Measurements from ENCODE around the gene SOD2. TPM values are rescaled to one million over a fixed set of nuclear protein-coding genes. Genes with fewer than 3 reads are reported as not detected.

The SOD2 gene
- total RNA-seq, 1 donor from 2014 or later = 73.1 TPM

DNA sequence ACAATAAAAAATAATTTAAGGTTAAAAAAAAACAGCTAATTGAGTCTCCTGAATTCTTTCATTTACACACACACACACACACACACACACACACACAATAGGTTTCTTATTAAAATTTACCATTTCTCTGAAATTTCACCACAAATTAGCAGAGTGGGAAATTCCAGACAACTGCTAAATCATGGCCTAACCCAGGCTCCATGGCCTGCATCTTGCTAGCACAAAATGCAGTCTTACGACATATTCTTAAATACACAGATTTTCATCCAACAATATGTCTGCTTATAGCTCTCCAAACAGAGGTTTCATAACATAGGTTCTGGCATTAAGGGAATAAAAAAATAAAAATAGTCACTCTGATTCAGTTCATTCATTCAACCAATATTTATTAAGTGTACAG, 46.9 kb downstream of the SOD2 start:
- no peak for DNase-seq (ENCODE audit: extremely low spot score, unreplicated experiment)
- no peaks in the 10 kb centered on the region for H3K27me3 Mint-ChIP-seq (ENCODE audit: unreplicated experiment)
- no peaks in the 10 kb centered on the region for H3K9me3 Mint-ChIP-seq (ENCODE audit: unreplicated experiment)

DNA sequence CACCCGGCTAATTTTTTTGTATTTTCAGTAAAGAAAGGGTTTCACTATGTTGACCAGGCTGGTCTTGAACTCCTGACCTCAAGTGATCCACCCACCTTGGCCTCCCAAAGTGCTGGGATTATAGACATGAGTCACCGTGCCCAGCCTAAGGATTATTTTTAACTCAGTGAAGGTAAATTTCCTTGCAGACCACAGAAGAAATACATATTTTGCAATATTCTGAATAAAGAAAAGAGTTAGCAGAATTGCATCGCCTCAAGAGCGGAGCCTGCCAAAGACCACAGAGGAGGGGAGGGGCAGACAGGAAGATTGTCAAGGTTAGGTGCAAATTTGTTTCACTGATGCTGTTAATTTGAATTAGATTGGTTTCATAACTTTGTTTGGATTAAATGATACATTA, 47.4 kb downstream of the SOD2 start:
- Mint-ChIP-seq H3K27me3 (ENCODE audit: unreplicated experiment) (no peaks in the 10 kb centered on the region), H3K4me1 (ENCODE audit: unreplicated experiment) (no peaks in the 10 kb centered on the region), H3K9me3 (ENCODE audit: unreplicated experiment) (no peaks in the 10 kb centered on the region), H3K4me3 (ENCODE audit: unreplicated experiment) (no peak overlapping the region), H3K36me3 (ENCODE audit: unreplicated experiment) (no peaks in the 10 kb centered on the region), H3K27ac (ENCODE audit: unreplicated experiment) (no peak overlapping the region)
- TF ChIP-seq, protein P1, sequence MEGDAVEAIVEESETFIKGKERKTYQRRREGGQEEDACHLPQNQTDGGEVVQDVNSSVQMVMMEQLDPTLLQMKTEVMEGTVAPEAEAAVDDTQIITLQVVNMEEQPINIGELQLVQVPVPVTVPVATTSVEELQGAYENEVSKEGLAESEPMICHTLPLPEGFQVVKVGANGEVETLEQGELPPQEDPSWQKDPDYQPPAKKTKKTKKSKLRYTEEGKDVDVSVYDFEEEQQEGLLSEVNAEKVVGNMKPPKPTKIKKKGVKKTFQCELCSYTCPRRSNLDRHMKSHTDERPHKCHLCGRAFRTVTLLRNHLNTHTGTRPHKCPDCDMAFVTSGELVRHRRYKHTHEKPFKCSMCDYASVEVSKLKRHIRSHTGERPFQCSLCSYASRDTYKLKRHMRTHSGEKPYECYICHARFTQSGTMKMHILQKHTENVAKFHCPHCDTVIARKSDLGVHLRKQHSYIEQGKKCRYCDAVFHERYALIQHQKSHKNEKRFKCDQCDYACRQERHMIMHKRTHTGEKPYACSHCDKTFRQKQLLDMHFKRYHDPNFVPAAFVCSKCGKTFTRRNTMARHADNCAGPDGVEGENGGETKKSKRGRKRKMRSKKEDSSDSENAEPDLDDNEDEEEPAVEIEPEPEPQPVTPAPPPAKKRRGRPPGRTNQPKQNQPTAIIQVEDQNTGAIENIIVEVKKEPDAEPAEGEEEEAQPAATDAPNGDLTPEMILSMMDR (IDR thresholded peaks at IDR 0.05) = no peak
- DNase-seq (ENCODE audit: extremely low spot score, unreplicated experiment) = no peak

More for the DNA sequence above, 46.9 kb downstream of the SOD2 start:
- Mint-ChIP-seq H3K27ac (ENCODE audit: unreplicated experiment) (no peak overlapping the region), H3K4me3 (ENCODE audit: unreplicated experiment) (no peak overlapping the region), H3K4me1 (ENCODE audit: unreplicated experiment) (no peaks in the 10 kb centered on the region), H3K36me3 (ENCODE audit: unreplicated experiment) (no peaks in the 10 kb centered on the region)
- TF ChIP-seq, protein P1 (IDR thresholded peaks at IDR 0.05) = no peak

Other genes starting within 250 kb of the SOD2 start
- 82.3 and 83.7 TPM in 2 replicates for gene WTAP, start 34.3 kb upstream of the SOD2 start, total RNA-seq
- gene ACAT2, start 68.8 kb upstream of the SOD2 start, total RNA-seq = 21.3 and 22.4 TPM in 2 replicates
- gene TCP1, start 96.4 kb upstream of the SOD2 start, total RNA-seq = 167 and 173 TPM in 2 replicates
- gene MRPL18, start 97.2 kb upstream of the SOD2 start, total RNA-seq = 47.1 and 47.3 TPM in 2 replicates
- gene PNLDC1, start 107.0 kb upstream of the SOD2 start, total RNA-seq = not detected in 2 replicates
- not detected in 2 replicates for gene MAS1, start 197.7 kb upstream of the SOD2 start, total RNA-seq

Data from osteocyte (in vitro differentiated cells).